HG03558 (cell line): ENCODE measurements around the gene PLEKHH1.

Source experiments
- ATAC-seq: cut with Tn5 transposase; IDR thresholded peaks from one replicate; pipeline ENCODE4 v1.9.1; 2021; ENCODE audit warnings: moderate number of reproducible peaks; ENCODE audit not compliant: unreplicated experiment; ENCODE audit errors: extremely low read depth

The PLEKHH1 gene

GRCh38 chr14:67532998-67533753 lies at the start of gene PLEKHH1:
Gene PLEKHH1, plus strand, starts transcription at chr14:67533290. Its CDS starts 8,578 bp downstream, at chr14:67541868.
- no peak for ATAC-seq

GRCh38 chr14:67483579-67484285 lies 49.4 kb upstream of the PLEKHH1 start:
- no peak for ATAC-seq

- no peak for ATAC-seq
Observed at GRCh38 chr14:67485501-67486095, 47.5 kb upstream of the PLEKHH1 start.

- no peak for ATAC-seq
Observed at GRCh38 chr14:67486890-67487289, 46.2 kb upstream of the PLEKHH1 start.

- ATAC-seq, result no peak
Observed at GRCh38 chr14:67487332-67487731, 45.8 kb upstream of the PLEKHH1 start.

GRCh38 chr14:67487937-67488893 lies 44.9 kb upstream of the PLEKHH1 start, which contains the start of gene TMEM229B:
Gene TMEM229B, minus strand, starts transcription at chr14:67488721. Its CDS starts 14,798 bp downstream, at chr14:67473923.
- peak; percentile 87 for ATAC-seq

- ATAC-seq, result no peak
Observed at GRCh38 chr14:67490196-67490595, 42.9 kb upstream of the PLEKHH1 start.

GRCh38 chr14:67491285-67491684 lies 41.8 kb upstream of the PLEKHH1 start:
- ATAC-seq, result no peak

- ATAC-seq, result no peak
Observed at GRCh38 chr14:67491741-67492507, 41.2 kb upstream of the PLEKHH1 start.

- no peak for ATAC-seq
Observed at GRCh38 chr14:67492538-67492937, 40.6 kb upstream of the PLEKHH1 start.

- ATAC-seq, result no peak
Observed at GRCh38 chr14:67493092-67493717, 39.9 kb upstream of the PLEKHH1 start.

- ATAC-seq, result no peak
Observed at GRCh38 chr14:67495827-67496226, 37.3 kb upstream of the PLEKHH1 start.

- no peak for ATAC-seq
Observed at GRCh38 chr14:67497216-67497615, 35.9 kb upstream of the PLEKHH1 start.

- no peak for ATAC-seq
Observed at GRCh38 chr14:67497716-67498115, 35.4 kb upstream of the PLEKHH1 start.

GRCh38 chr14:67500981-67501380 lies 32.1 kb upstream of the PLEKHH1 start:
- ATAC-seq, result no peak

- ATAC-seq, result no peak
Observed at GRCh38 chr14:67501670-67502069, 31.4 kb upstream of the PLEKHH1 start.

GRCh38 chr14:67502867-67503266 lies 30.2 kb upstream of the PLEKHH1 start:
- no peak for ATAC-seq

GRCh38 chr14:67503331-67503730 lies 29.8 kb upstream of the PLEKHH1 start:
- ATAC-seq, result no peak

- ATAC-seq, result no peak
Observed at GRCh38 chr14:67505254-67505653, 27.8 kb upstream of the PLEKHH1 start.
